ENCODE results near the gene TMEM158. TPM values are rescaled to one million over a fixed set of nuclear protein-coding genes. Genes with fewer than 3 reads are reported as not detected.

The TMEM158 gene
- total RNA-seq, 1 donor from 2014 or later = 6.5 TPM

DNA sequence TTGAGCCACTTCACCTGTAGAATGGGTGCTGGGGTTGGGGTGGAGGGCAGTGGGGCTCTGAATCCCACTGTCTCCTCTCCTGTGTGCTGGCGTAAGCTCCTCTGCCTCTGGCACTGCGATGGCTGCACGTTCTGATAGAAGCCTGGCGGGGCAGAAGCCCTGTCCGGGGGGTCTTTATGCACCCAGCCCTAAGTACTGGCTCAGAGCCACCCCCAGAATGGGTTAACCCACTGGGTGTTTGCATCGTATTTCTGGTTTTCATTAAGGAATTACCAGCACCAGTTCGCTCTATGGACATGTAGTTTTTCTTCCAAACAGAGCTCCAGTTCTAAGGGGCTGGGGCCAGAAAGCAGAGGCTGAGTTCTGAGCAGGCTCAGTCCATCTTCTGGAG, 42.2 kb downstream of the TMEM158 start:
- ATAC-seq (no peak), DNase-seq (ENCODE audit: low spot score) (no peak)
- intact Hi-C loops (cut with DNase I) = no loop called here

DNA sequence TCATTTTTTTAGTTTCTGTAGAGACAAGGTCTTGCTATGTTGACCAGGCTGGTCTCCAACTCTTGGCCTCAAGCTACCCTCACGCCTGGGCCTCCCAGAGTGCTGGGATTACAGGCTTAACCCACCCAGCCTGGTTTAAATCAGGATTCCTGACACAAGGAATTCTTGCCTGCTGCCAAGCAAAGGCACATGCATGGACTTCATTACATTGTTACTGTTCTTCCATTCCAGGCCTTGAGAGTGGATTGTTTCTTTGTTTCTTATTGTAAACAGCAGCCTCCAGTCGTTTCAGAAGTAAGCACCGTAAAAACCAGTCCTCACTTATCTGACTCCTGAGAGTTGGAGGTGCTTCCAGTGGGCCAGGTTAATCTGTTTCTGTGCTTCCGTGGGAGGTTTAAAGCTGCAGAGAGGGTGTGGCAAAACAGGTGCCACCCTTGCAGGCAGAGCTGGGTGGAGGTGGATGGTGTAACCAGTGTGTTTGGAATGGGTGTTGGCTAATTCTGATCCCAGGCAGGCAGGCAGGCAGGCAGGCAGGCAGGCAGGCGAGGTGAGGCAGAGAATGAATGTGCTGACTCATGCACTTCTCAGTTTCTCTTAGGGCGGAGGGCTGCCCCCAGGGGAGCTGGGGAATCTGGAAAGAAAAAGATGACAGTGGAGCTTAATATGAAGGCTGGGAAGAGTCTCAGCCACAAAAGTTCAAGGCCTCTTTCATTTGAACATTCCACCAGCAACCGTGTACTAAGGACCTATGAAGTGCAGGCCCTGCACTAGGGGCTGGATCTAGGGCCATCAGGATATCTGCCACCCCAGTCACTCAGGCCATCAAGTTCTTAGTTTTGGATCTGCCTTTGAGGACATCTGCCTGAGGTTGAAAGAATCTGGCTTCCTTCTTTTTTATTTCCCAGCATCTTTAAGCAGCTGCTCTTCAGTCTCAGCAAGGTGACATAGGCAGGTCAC, 42.9 kb downstream of the TMEM158 start:
- peak; percentile 10 for ATAC-seq
- DNase-seq (ENCODE audit: low spot score) = no peak
- intact Hi-C loops (cut with DNase I) = no loop called here

DNA sequence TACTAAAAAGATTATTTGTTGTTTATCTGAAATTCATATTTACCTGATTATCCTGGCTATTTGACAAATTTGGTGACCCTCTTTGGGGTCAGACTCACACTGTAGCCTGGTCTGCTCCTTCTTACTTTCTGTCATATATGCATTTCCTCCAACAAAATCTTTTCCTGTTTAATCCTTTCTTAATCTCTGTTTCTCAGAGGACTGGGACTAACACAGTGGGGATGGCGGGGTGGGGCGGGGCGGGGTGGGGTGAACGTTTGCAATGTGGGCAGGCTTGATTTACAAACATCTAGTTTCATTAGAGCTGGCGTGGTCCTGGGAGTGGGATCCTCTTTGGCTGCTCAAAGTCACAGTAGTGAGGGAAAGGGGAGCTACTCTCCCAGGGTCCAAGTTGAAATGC, 44.6 kb downstream of the TMEM158 start:
- no peak for DNase-seq (ENCODE audit: low spot score)
- ATAC-seq = no peak
- intact Hi-C loops (cut with DNase I) = no loop called here

DNA sequence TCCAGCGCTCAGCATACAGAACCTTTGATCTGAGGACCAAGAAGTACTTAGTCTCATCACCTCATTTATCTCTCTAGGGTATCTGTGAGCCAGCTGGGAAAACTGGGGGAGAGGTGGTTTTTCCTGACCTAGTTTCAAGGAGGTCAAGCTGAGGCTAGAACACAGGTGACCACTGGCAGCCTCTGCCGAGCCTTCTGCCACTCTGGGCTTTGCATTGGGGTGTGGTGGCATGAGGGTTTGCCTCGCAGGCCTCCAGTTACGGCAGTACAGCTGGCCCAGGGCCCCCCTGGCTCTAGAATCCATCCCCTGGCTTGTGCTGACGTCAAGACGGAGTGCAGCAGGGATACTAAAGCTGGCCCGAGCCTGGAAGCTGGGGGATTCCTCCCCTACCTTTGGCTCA, 45.2 kb downstream of the TMEM158 start:
- ATAC-seq = no peak
- intact Hi-C loops (cut with DNase I) = no loop called here

DNA sequence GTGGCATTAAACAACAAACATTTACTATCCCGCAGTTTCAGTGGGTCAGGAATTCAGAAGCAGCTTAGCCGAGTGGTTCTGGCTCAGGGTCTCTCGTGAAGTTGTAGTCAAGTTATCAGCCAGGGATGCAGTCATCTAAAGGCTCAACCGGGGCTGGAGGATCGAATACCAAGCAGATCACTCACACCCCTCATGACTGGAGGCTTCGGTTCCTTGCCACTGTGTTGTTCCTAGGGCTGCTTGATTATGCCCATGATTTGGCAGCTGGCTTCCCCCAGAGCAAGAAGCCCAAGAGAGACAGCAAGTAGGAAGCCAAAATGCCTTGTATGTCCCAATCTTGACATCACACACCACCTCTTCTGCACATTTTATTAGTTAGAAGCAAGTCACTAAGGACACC, 46.0 kb downstream of the TMEM158 start:
- DNase-seq (ENCODE audit: low spot score) (no peak), ATAC-seq (no peak)
- intact Hi-C loops (cut with DNase I) = no loop called here

More for the DNA sequence above, 45.2 kb downstream of the TMEM158 start:
- no peak for DNase-seq (ENCODE audit: low spot score)

DNA sequence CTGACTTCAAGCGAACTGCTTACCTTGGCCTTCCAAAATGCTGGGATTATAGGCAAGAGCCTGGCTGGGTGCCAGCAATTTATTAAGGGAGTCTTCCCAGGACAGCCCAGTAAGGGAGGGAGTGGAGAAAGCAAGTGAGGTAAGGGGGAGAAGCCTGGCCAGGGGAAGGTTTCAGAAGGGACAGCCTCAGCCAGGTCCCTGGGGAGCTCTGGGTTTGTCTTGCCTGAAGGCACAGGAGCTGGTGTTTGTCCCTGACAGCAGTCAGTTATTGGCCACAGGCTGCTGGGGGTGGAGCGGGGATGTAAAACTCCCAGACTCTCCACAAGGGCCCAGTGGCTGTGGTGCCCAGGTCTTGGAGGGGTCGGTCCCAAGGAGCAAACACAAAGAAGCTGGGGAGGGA, 46.9 kb downstream of the TMEM158 start:
- intact Hi-C loops (cut with DNase I) = no loop called here
- no peak for ATAC-seq
- DNase-seq (ENCODE audit: low spot score) = no peak

DNA sequence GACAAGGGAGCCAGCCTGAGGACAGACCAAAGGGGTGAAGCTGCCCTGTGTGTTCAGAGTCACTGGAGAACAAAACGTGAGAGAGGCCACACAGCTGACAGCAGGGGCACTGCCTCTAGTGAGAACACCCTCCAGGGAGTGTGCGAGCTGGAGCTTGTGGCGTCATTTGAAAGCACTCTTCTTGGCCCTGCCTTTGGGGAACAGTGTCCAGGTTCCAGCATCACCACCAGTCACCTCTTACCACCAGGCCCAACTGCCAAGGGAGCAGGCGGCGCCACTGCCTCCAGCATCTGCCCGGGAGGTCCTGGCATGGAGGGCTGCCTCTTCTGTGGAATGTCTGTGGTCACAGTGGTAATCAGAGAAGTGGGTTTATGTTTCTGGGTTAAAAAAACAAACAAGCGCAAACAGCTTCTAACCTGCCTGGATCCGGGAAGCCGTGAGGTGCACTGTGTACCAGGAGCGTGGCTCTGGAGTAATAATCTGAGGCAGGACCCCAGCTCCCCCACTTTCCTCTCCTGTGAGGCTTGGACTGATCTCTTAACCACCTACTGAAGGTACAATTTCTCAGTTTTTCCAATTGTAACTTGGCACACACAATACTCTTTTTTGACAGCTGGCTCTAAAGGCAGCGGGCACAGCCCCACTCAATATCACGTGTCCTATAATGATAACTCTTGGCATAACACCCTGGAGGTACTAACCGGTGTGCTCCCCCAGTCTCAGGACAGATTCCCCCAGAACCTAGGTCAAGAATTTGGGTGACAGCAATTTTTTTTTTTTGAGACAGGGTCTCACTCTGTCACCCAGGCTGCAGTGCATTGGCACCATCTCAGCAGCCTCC, 47.7 kb downstream of the TMEM158 start:
- no peak for DNase-seq (ENCODE audit: low spot score)
- no peak for ATAC-seq
- intact Hi-C loops (cut with DNase I) = no loop called here

DNA sequence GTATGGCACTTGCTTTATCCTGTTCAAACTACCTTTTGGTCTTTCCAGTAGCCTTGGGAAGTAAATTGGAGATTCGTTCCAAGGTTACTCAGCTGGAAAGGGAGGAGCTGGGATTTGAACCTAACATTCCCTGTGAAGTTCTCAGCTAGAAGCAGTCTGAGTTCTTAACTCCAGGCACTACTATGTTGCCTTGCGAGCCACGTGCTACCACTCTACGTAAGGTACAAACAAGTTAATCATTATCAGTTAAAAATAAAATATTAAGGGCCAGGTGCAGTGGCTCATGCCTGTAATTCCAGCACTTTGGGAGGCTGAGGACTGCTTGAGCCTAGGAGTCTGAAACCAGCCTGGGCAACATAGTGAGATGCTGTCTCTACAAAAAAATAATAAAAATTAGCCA, 49.2 kb downstream of the TMEM158 start:
- ATAC-seq = no peak
- DNase-seq (ENCODE audit: low spot score) = no peak
- intact Hi-C loops (cut with DNase I) = no loop called here

Other genes with a start within 250 kb of the TMEM158 start
- 105 TPM for gene CLEC3B, start 200.0 kb downstream of the TMEM158 start, total RNA-seq
- gene CDCP1, start 79.9 kb downstream of the TMEM158 start, total RNA-seq = 1.8 TPM
- 20.3 TPM for gene LARS2, start 162.3 kb upstream of the TMEM158 start, total RNA-seq